Body of pancreas (tissue), 4 donors: ENCODE data around the gene HDAC8.

Experiments used
- CTCF ChIP-seq, 7 experiments: fragments of 450-650 bp in 4 of 7; fragments of 200-600 bp in 3 of 7; sonication (generic) in 3 of 7; IDR thresholded peaks; one replicate each; pipeline ENCODE4 v1.5.1; 2016 to 2019; ENCODE audit warnings: antibody characterized with exemption in 7 of 7
- POLR2A ChIP-seq, 3 donors: fragments of 450-650 bp; IDR thresholded peaks; one replicate each; pipeline ENCODE4 v1.6.1; 2016; ENCODE audit warnings: antibody characterized with exemption in 3 of 3, mild to moderate bottlenecking in 2 of 3

DNA sequence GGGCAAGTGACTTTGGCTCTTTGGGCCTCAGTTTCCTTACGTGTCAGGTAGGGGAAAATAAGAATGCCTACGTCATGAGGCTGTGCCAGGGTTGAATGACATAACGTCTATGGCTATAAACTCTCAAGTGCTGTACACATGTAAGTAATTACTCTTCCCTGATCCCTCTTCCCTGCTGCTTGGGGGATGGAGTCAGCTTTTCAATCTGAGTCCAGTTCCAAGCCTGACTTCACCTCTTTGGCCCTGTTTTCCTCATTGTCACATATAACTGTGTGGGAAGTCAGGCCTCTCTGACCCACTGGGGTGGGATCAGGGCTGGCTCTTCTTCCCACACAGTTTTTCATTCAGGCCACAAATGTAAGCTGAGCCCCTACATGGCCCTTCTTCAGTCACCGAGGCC, 255.5 kb downstream of the HDAC8 start:
- TF ChIP-seq CTCF (IDR thresholded peaks at IDR 0.05) (no peak), POLR2A (IDR thresholded peaks at IDR 0.05) (no peak)
